A549 (cell line): ENCODE results near the gene SNX17. TPM values are rescaled to one million over a fixed set of nuclear protein-coding genes. Genes with fewer than 3 reads are reported as not detected.

Source experiments
- ATAC-seq, 2 experiments: fragments of 200-7000 bp in 1 of 2; fragments of >200 bp in 1 of 2; cut with Nextera tagmentation in 1 of 2; cut with Tn5 transposase in 1 of 2; 3 replicates each; pipeline versions ENCODE4 v1.8.0 to v1.9.1; 2018 to 2020; ENCODE audit warnings: mild to moderate bottlenecking in 1 of 2, moderate library complexity in 1 of 2
- CTCF ChIA-PET: fragments of 300-600 bp; sonication (Branson Sonifier 250); formaldehyde crosslinking; extraction: SDS; loops from one replicate; lab custom pipeline; 2021; ENCODE audit warnings: antibody characterized with exemption, inconsistent platforms; lab: Yijun Ruan, JAX
- POLR2A ChIA-PET: fragments of 350-600 bp; formaldehyde crosslinking; extraction: SDS; loops from one replicate; lab custom pipeline; 2021; ENCODE audit warnings: antibody characterized with exemption, inconsistent platforms; lab: Yijun Ruan, JAX
- DNase-seq, 2 experiments: peaks; one replicate each; pipeline versions ENCODE4 v3.0.0 to v3.0.0-alpha.2; 2011 to 2016; ENCODE audit warnings: low read depth in 1 of 2, low spot score in 1 of 2
- FAIRE-seq: peaks from 2 replicates; lab custom pipeline; 2011; peaks lifted over from hg19 to GRCh38; lab: Jason Lieb, UNC
- H3K27ac ChIP-seq, 2 experiments: fragments of >200 bp; sonication (Bioruptor Twin); formaldehyde crosslinking; 3 replicates each; pipeline ENCODE4 v1.5.1; 2016 to 2017
- H3K4me1 ChIP-seq: fragments of >200 bp; sonication (Bioruptor Twin); formaldehyde crosslinking; 3 replicates; pipeline ENCODE4 v1.6.1; 2016
- H3K4me2 ChIP-seq: fragments of >200 bp; sonication (Bioruptor Twin); formaldehyde crosslinking; 3 replicates; pipeline ENCODE4 v1.6.1; 2016
- H3K4me3 ChIP-seq: fragments of >200 bp; sonication (Bioruptor Twin); formaldehyde crosslinking; 3 replicates; pipeline ENCODE4 v1.5.1; 2016
- H3K9me3 ChIP-seq: fragments of >200 bp; sonication (Bioruptor Twin); formaldehyde crosslinking; 3 replicates; pipeline ENCODE4 v1.6.1; 2016
- ATOH8 ChIP-seq: fragments of 250-450 bp; sonication (Bioruptor Pico); IDR thresholded peaks from 2 replicates; pipeline ENCODE4 v1.5.0; 2020; ENCODE audit warnings: low read depth, mild to moderate bottlenecking, moderate library complexity
- CBX8 ChIP-seq: fragments of 200-600 bp; sonication (generic); IDR thresholded peaks from 2 replicates; pipeline ENCODE4 v1.6.1; 2016
- CEBPB ChIP-seq, 2 experiments: fragments of >200 bp in 1 of 2; sonication (Bioruptor Twin) in 1 of 2; formaldehyde crosslinking in 1 of 2; IDR thresholded peaks; 2 replicates each; pipeline ENCODE4 v1.6.1; 2012 to 2016
- CHD2 ChIP-seq: fragments of 150-350 bp; IDR thresholded peaks from 2 replicates; pipeline ENCODE4 v1.6.1; 2014; ENCODE audit warnings: low read length; ENCODE audit not compliant: partially characterized antibody
- CTCF ChIP-seq: fragments of >200 bp; sonication (Bioruptor Twin); formaldehyde crosslinking; IDR thresholded peaks from 3 replicates; pipeline ENCODE4 v1.5.1; 2016
- EHF ChIP-seq: fragments of 250-450 bp; sonication (Bioruptor Pico); IDR thresholded peaks from 2 replicates; pipeline ENCODE4 v1.5.0; 2020; ENCODE audit warnings: mild to moderate bottlenecking
- EHMT2 ChIP-seq: fragments of 200-600 bp; sonication (generic); IDR thresholded peaks from 2 replicates; pipeline ENCODE4 v1.6.1; 2016; ENCODE audit warnings: antibody characterized with exemption, low read depth, mild to moderate bottlenecking, moderate library complexity
- EP300 ChIP-seq, 2 experiments: fragments of >200 bp; sonication (Bioruptor Twin); formaldehyde crosslinking; IDR thresholded peaks; 2 replicates in 1 of 2; 3 replicates in 1 of 2; pipeline ENCODE4 v1.6.1; 2016 to 2017
- ESRRA ChIP-seq: fragments of 150-350 bp; IDR thresholded peaks from 2 replicates; pipeline ENCODE4 v1.6.1; 2014; ENCODE audit warnings: mild to moderate bottlenecking, low read length, borderline replicate concordance
- FOSL2 ChIP-seq, 2 experiments: fragments of 450-650 bp in 1 of 2; fragments of >200 bp in 1 of 2; sonication (Bioruptor Twin) in 1 of 2; formaldehyde crosslinking; IDR thresholded peaks; 2 replicates each; pipeline versions ENCODE4 v1.5.0 to v1.6.1; 2016 to 2020; ENCODE audit warnings: mild to moderate bottlenecking in 1 of 2, moderate library complexity in 1 of 2
- GATA3 ChIP-seq: IDR thresholded peaks from 2 replicates; pipeline ENCODE4 v1.6.1; 2012; ENCODE audit warnings: borderline replicate concordance
- HEYL ChIP-seq: fragments of 250-450 bp; sonication (Bioruptor Pico); IDR thresholded peaks from 2 replicates; pipeline ENCODE4 v1.8.0; 2021; ENCODE audit warnings: mild to moderate bottlenecking, moderate library complexity
- HMGXB4 ChIP-seq: fragments of 250-450 bp; sonication (Bioruptor Pico); IDR thresholded peaks from 2 replicates; pipeline ENCODE4 v1.5.0; 2021; ENCODE audit warnings: mild to moderate bottlenecking, moderate library complexity, borderline replicate concordance
- HOXA7 ChIP-seq: fragments of 250-450 bp; sonication (Bioruptor Pico); IDR thresholded peaks from 2 replicates; pipeline ENCODE4 v1.5.0; 2020; ENCODE audit warnings: mild to moderate bottlenecking, moderate library complexity
- JUN ChIP-seq, 2 experiments: fragments of >200 bp; sonication (Bioruptor Twin); formaldehyde crosslinking; IDR thresholded peaks; 2 replicates in 1 of 2; 3 replicates in 1 of 2; pipeline ENCODE4 v1.6.1; 2016 to 2017
- JUNB ChIP-seq: fragments of >200 bp; sonication (Bioruptor Twin); formaldehyde crosslinking; IDR thresholded peaks from 2 replicates; pipeline ENCODE4 v1.6.1; 2016
- MAZ ChIP-seq: fragments of 150-350 bp; IDR thresholded peaks from 2 replicates; pipeline ENCODE4 v1.6.1; 2014; ENCODE audit warnings: antibody characterized with exemption, low read depth, low read length, borderline replicate concordance
- NR3C1 ChIP-seq: fragments of >200 bp; sonication (Bioruptor Twin); formaldehyde crosslinking; IDR thresholded peaks from 3 replicates; pipeline ENCODE4 v1.6.1; 2017
- USF2 ChIP-seq: fragments of 450-650 bp; IDR thresholded peaks from 2 replicates; pipeline ENCODE4 v1.6.1; 2014; ENCODE audit warnings: antibody characterized with exemption
- ZC3H11A ChIP-seq: fragments of 450-650 bp; IDR thresholded peaks from 2 replicates; pipeline ENCODE4 v1.6.1; 2014; ENCODE audit warnings: antibody characterized with exemption, mild to moderate bottlenecking
- ZFP36 ChIP-seq: fragments of 450-650 bp; IDR thresholded peaks from 2 replicates; pipeline ENCODE4 v1.6.1; 2014; ENCODE audit warnings: borderline replicate concordance; ENCODE audit not compliant: partially characterized antibody
- ZNF302 ChIP-seq: fragments of 250-450 bp; sonication (Bioruptor Pico); IDR thresholded peaks from 2 replicates; pipeline ENCODE4 v1.9.0; 2021; ENCODE audit warnings: inconsistent platforms, mild to moderate bottlenecking, moderate library complexity
- WGBS: methylation state at CpG from one replicate; pipeline ENCODE4 v1.1.6; 2017; ENCODE audit errors: missing lambda C conversion rate; 5-methylcytosine and 5-hydroxymethylcytosine counted together
- polyA plus RNA-seq, 4 experiments: library from polyadenylated mRNA; depleted of rRNA in 3 of 4; stranded (reverse); fragments of >200 nt; fragmentation: RNase III in 1 of 4; extraction: RNeasy Plus Mini Kit Qiagen cat#74134 plus additional on column Dnase treatment in 1 of 4; gene quantifications; 2 replicates in 3 of 4; 3 replicates in 1 of 4; pipeline ENCODE4 v1.2.3, GENCODE V29; 2011 to 2017
- TF ChIP-seq, protein P1 (sequence below): IDR thresholded peaks from 2 replicates; pipeline ENCODE4 v1.6.1; 2012
- TF ChIP-seq, protein P2 (sequence below): fragments of 200-600 bp; sonication (generic); IDR thresholded peaks from 2 replicates; pipeline ENCODE4 v1.6.1; 2016; ENCODE audit warnings: antibody characterized with exemption, mild to moderate bottlenecking, moderate library complexity
- TF ChIP-seq, protein P3 (sequence below): fragments of >200 bp; sonication (Bioruptor Twin); formaldehyde crosslinking; IDR thresholded peaks from 2 replicates; pipeline ENCODE4 v1.6.1; 2016

The SNX17 gene
- polyA plus RNA-seq, 2 of the 4 experiments (the other 2 are of a cell fraction): 141 to 154 TPM

DNA sequence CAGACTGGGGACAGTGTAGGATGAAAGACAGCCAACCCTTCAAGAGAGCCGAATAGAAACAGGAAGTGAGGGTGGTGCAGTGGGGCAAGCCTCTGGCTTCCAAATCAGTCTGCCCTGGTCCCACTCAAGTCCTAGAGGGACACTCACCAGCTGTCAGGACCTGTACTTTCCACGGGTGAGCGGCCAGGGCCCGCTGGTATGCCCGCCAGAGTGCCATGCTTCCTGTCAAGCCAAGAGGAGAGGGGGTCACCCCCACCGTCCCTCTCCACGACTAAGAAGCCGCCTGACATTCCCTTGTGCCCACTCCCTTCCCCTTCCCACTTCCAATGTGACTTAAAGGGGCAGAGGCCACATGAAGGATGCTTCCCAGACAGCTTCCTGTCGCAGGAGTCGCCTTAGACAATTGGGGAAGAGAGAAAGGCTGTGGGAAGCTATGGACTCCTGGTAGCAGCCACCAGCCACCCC, 48.1 kb upstream of the SNX17 start:
- Histone ChIP-seq H3K4me2 (peak overlapping the region; percentile 82), H3K4me1 (peaks cover 31% of the 10 kb centered on the region), H3K27ac (peak overlapping the region; percentile 93 to 99), H3K4me3 (peak overlapping the region; percentile 58), H3K9me3 (no peaks in the 10 kb centered on the region)
- no peak for FAIRE-seq
- ATAC-seq: peak; percentile 15 to 20
- TF ChIP-seq NR3C1: no peak
- TF ChIP-seq EP300 (IDR thresholded peaks at IDR 0.05): no peak
- TF ChIP-seq ZC3H11A: no peak
- TF ChIP-seq JUNB: no peak
- TF ChIP-seq CTCF: no peak
- no peak for TF ChIP-seq HEYL (CRISPR knock-in tag)
- TF ChIP-seq EHMT2: no peak
- no peak for TF ChIP-seq CBX8
- TF ChIP-seq GATA3: no peak
- TF ChIP-seq ATOH8: no peak
- ChIA-PET POLR2A (interaction anchor here (0.8 to 1.2 kb wide), 5 partner anchors 8 to 47 kb away, joined by 3 to 11 read pairs (median 4); partner anchors contain the start of gene GTF3C2), CTCF (interaction anchor here (1.0 to 12.8 kb wide), 16 partner anchors 9 to 223 kb away, joined by 3 to 171 read pairs (median 6); partner anchors contain the start of genes EIF2B4, SNX17 and ZNF513)
- WGBS: 5% methylated on average over 9 of the region's 10 CpGs
- DNase-seq: peak in 1 of 2 experiments; percentile 15

GRCh38 chr2:27322766-27323595, 47.4 kb upstream of the SNX17 start, which contains the start of gene MPV17:
TSS of gene MPV17 (minus strand) at chr2:27323097. CDS start at chr2:27322517, 580 bp downstream.
- H3K27ac ChIP-seq: peak within 1 kb of the TSS; percentile 93 to 99
- CTCF ChIA-PET: interaction anchor here (0.7 to 12.8 kb wide), 16 partner anchors 8 to 251 kb away, joined by 3 to 171 read pairs (median 6); partner anchors contain the start of genes EIF2B4, SNX17 and ZNF513
- POLR2A ChIA-PET: interaction anchor here (0.8 to 1.2 kb wide), 6 partner anchors 9 to 46 kb away, joined by 3 to 11 read pairs (median 4); partner anchors contain the start of gene GTF3C2
- FAIRE-seq (no peak), ATAC-seq (peak; percentile 82 to 90), DNase-seq (peak; percentile 95 to 99)
- H3K4me3 ChIP-seq: peak within 1 kb of the TSS; percentile 58
- peaks cover 31% of the 10 kb centered on the region for H3K4me1 ChIP-seq
- no peaks in the 10 kb centered on the region for H3K9me3 ChIP-seq
- 3% methylated on average over 39 of the region's 39 CpGs for WGBS
- H3K4me2 ChIP-seq: peak within 1 kb of the TSS; percentile 82
- TF ChIP-seq, protein P1, sequence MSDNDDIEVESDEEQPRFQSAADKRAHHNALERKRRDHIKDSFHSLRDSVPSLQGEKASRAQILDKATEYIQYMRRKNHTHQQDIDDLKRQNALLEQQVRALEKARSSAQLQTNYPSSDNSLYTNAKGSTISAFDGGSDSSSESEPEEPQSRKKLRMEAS: peak; percentile 96
- TF ChIP-seq EHF (no peak), HMGXB4 (peak; percentile 17; the same call in 1 of the 2 replicates), ZNF302 (CRISPR knock-in tag) (no peak), CBX8 (no peak), EP300 (IDR thresholded peaks at IDR 0.05) (no peak), USF2 (peak; percentile 96), FOSL2 (IDR thresholded peaks at IDR 0.05) (no peak), FOSL2 (CRISPR knock-in tag; IDR thresholded peaks at IDR 0.05) (no peak), ESRRA (no peak), JUN (IDR thresholded peaks at IDR 0.05) (peak; percentile 82 to 92), ZFP36 (no peak), MAZ (no peak), CEBPB (IDR thresholded peaks at IDR 0.05) (peak in 1 of 2 experiments; percentile 54; a peak in 1 of 4 replicates), HOXA7 (CRISPR knock-in tag) (peak; percentile 75; the same call in 1 of the 2 replicates), CHD2 (peak; percentile 56)
- TF ChIP-seq, protein P2, sequence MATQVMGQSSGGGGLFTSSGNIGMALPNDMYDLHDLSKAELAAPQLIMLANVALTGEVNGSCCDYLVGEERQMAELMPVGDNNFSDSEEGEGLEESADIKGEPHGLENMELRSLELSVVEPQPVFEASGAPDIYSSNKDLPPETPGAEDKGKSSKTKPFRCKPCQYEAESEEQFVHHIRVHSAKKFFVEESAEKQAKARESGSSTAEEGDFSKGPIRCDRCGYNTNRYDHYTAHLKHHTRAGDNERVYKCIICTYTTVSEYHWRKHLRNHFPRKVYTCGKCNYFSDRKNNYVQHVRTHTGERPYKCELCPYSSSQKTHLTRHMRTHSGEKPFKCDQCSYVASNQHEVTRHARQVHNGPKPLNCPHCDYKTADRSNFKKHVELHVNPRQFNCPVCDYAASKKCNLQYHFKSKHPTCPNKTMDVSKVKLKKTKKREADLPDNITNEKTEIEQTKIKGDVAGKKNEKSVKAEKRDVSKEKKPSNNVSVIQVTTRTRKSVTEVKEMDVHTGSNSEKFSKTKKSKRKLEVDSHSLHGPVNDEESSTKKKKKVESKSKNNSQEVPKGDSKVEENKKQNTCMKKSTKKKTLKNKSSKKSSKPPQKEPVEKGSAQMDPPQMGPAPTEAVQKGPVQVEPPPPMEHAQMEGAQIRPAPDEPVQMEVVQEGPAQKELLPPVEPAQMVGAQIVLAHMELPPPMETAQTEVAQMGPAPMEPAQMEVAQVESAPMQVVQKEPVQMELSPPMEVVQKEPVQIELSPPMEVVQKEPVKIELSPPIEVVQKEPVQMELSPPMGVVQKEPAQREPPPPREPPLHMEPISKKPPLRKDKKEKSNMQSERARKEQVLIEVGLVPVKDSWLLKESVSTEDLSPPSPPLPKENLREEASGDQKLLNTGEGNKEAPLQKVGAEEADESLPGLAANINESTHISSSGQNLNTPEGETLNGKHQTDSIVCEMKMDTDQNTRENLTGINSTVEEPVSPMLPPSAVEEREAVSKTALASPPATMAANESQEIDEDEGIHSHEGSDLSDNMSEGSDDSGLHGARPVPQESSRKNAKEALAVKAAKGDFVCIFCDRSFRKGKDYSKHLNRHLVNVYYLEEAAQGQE: peak; percentile 53; the same call in 1 of the 2 replicates
- TF ChIP-seq, protein P3, sequence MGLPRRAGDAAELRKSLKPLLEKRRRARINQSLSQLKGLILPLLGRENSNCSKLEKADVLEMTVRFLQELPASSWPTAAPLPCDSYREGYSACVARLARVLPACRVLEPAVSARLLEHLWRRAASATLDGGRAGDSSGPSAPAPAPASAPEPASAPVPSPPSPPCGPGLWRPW: no peak
